WTC11 (cell line): ENCODE results near the gene ASB1. TPM values are rescaled to one million over a fixed set of nuclear protein-coding genes. Genes with fewer than 3 reads are reported as not detected.

Experiments used
- ATAC-seq: fragments of 200-7000 bp; cut with Tn5 transposase; 2 replicates; pipeline ENCODE4 v1.10.0; 2021; ENCODE audit warnings: mild to moderate bottlenecking, moderate library complexity
- CTCF ChIA-PET: fragments of 300-600 bp; sonication (Branson Sonifier 250); formaldehyde crosslinking; loops from one replicate; lab custom pipeline; 2021; ENCODE audit warnings: antibody characterized with exemption; lab: Charles Lee
- POLR2A ChIA-PET: fragments of 350-600 bp; sonication (Branson Sonifier 250); formaldehyde crosslinking; loops from one replicate; lab custom pipeline; 2021; ENCODE audit warnings: antibody characterized with exemption; lab: Charles Lee
- DNase-seq: peaks from one replicate; pipeline ENCODE4 v3.0.0; 2021; ENCODE audit warnings: low spot score
- H3K27ac Mint-ChIP-seq: 2 replicates; pipeline ENCODE4 v1.8.0; 2021; ENCODE audit warnings: mixed read lengths
- H3K27me3 Mint-ChIP-seq: 2 replicates; pipeline ENCODE4 v1.8.0; 2021; ENCODE audit warnings: low read depth, mild to moderate bottlenecking, moderate library complexity, mixed read lengths
- H3K36me3 Mint-ChIP-seq: 2 replicates; pipeline ENCODE4 v1.8.0; 2021; ENCODE audit warnings: mixed read lengths
- H3K4me1 Mint-ChIP-seq: 2 replicates; pipeline ENCODE4 v1.8.0; 2022; ENCODE audit warnings: mixed read lengths
- H3K4me3 Mint-ChIP-seq: 2 replicates; pipeline ENCODE4 v1.8.0; 2021; ENCODE audit warnings: mild to moderate bottlenecking, moderate library complexity, mixed read lengths
- H3K9me3 Mint-ChIP-seq: 2 replicates; pipeline ENCODE4 v1.8.0; 2021; ENCODE audit warnings: mixed read lengths
- AFF4 ChIP-seq: sonication (generic); formaldehyde crosslinking; IDR thresholded peaks from 2 replicates; pipeline ENCODE4 v1.8.1; 2023; ENCODE audit warnings: mild to moderate bottlenecking, missing genetic modification reagents, borderline replicate concordance
- ATF3 ChIP-seq: sonication (generic); formaldehyde crosslinking; conservative IDR thresholded peaks from 2 replicates; pipeline ENCODE4 v1.8.1; 2022; ENCODE audit warnings: mild to moderate bottlenecking, missing genetic modification reagents
- CBFB ChIP-seq: sonication (generic); formaldehyde crosslinking; IDR thresholded peaks from 2 replicates; pipeline ENCODE4 v1.8.1; 2022; ENCODE audit warnings: mild to moderate bottlenecking, low read depth, missing genetic modification reagents
- E2F1 ChIP-seq: sonication (generic); formaldehyde crosslinking; IDR thresholded peaks from 2 replicates; pipeline ENCODE4 v1.8.0; 2022; ENCODE audit warnings: mild to moderate bottlenecking, missing genetic modification reagents
- ETV6 ChIP-seq: sonication (generic); formaldehyde crosslinking; IDR thresholded peaks from 2 replicates; pipeline ENCODE4 v1.8.1; 2022; ENCODE audit warnings: mild to moderate bottlenecking, missing genetic modification reagents
- HMGXB4 ChIP-seq: sonication (generic); formaldehyde crosslinking; IDR thresholded peaks from 2 replicates; pipeline ENCODE4 v1.8.1; 2023; ENCODE audit warnings: mild to moderate bottlenecking, moderate library complexity, missing genetic modification reagents
- JAZF1 ChIP-seq: fragments of 250-450 bp; sonication (Bioruptor Pico); IDR thresholded peaks from 2 replicates; pipeline ENCODE4 v1.9.0; 2021; ENCODE audit warnings: moderate library complexity, mild to moderate bottlenecking, inconsistent platforms
- MLX ChIP-seq: sonication (generic); formaldehyde crosslinking; IDR thresholded peaks from 2 replicates; pipeline ENCODE4 v1.8.1; 2023; ENCODE audit warnings: mild to moderate bottlenecking, missing genetic modification reagents, moderate library complexity
- NR1H2 ChIP-seq: sonication (generic); formaldehyde crosslinking; IDR thresholded peaks from 2 replicates; pipeline ENCODE4 v1.9.0; 2021; ENCODE audit warnings: mild to moderate bottlenecking, moderate library complexity, missing genetic modification reagents
- NR3C1 ChIP-seq: sonication (generic); formaldehyde crosslinking; conservative IDR thresholded peaks from 2 replicates; pipeline ENCODE4 v1.8.1; 2023; ENCODE audit warnings: low read depth, mild to moderate bottlenecking, missing genetic modification reagents
- PRRX2 ChIP-seq: fragments of 250-450 bp; sonication (Bioruptor Pico); IDR thresholded peaks from 2 replicates; pipeline ENCODE4 v1.8.0; 2021; ENCODE audit warnings: mild to moderate bottlenecking
- RORB ChIP-seq: fragments of 250-450 bp; sonication (Bioruptor Pico); IDR thresholded peaks from 2 replicates; pipeline ENCODE4 v1.9.0; 2021; ENCODE audit warnings: mild to moderate bottlenecking
- TEAD1 ChIP-seq: sonication (generic); formaldehyde crosslinking; IDR thresholded peaks from 2 replicates; pipeline ENCODE4 v1.8.0; 2022; ENCODE audit warnings: mild to moderate bottlenecking, missing genetic modification reagents
- TEAD4 ChIP-seq: sonication (generic); formaldehyde crosslinking; IDR thresholded peaks from 2 replicates; pipeline ENCODE4 v1.8.0; 2022; ENCODE audit warnings: mild to moderate bottlenecking, missing genetic modification reagents
- USF1 ChIP-seq: sonication (generic); formaldehyde crosslinking; IDR thresholded peaks from 2 replicates; pipeline ENCODE4 v1.8.0; 2022; ENCODE audit warnings: mild to moderate bottlenecking, missing genetic modification reagents
- ZNF138 ChIP-seq: sonication (generic); formaldehyde crosslinking; conservative IDR thresholded peaks from 2 replicates; pipeline ENCODE4 v1.8.1; 2022; ENCODE audit warnings: mild to moderate bottlenecking, moderate library complexity, missing genetic modification reagents
- ZNF263 ChIP-seq: sonication (generic); formaldehyde crosslinking; IDR thresholded peaks from 2 replicates; pipeline ENCODE4 v1.8.1; 2022; ENCODE audit warnings: low read depth, mild to moderate bottlenecking, moderate library complexity, missing genetic modification reagents
- ZNF425 ChIP-seq: fragments of 250-450 bp; sonication (Bioruptor Pico); conservative IDR thresholded peaks from 2 replicates; pipeline ENCODE4 v1.9.0; 2021; ENCODE audit warnings: mild to moderate bottlenecking
- total RNA-seq: library from RNA; stranded (reverse); gene quantifications from 3 replicates; pipeline ENCODE4 v1.2.3, GENCODE V29; 2021

ASB1 gene
- total RNA-seq, 1 experiment from 2014 or later: 43.9 TPM

- H3K27ac Mint-ChIP-seq: no peak overlapping the region
- TF ChIP-seq E2F1 (CRISPR knock-in tag): no peak
- H3K27me3 Mint-ChIP-seq: no peaks in the 10 kb centered on the region
- no peak for DNase-seq
- POLR2A ChIA-PET: no interaction called here
- H3K4me1 Mint-ChIP-seq: peaks cover under 1% of the 10 kb centered on the region
- CTCF ChIA-PET: no interaction called here
- H3K4me3 Mint-ChIP-seq: no peak overlapping the region
- ATAC-seq: no peak
- peaks cover 23% of the 10 kb centered on the region for H3K9me3 Mint-ChIP-seq
- H3K36me3 Mint-ChIP-seq: peaks cover 14% of the 10 kb centered on the region
Observed at GRCh38 chr2:238483656-238484055, 56.9 kb downstream of the ASB1 start.

- ChIA-PET POLR2A (no interaction called here), CTCF (interaction anchor here (1.0 to 1.2 kb wide), 2 partner anchors 28 to 117 kb away, joined by 3 to 4 read pairs; no protein-coding TSS in a partner anchor)
- Mint-ChIP-seq H3K27me3 (no peaks in the 10 kb centered on the region), H3K9me3 (peaks cover 12% of the 10 kb centered on the region), H3K4me1 (peaks cover 6% of the 10 kb centered on the region), H3K4me3 (no peak overlapping the region), H3K36me3 (peaks cover 11% of the 10 kb centered on the region), H3K27ac (no peak overlapping the region)
- TF ChIP-seq TEAD4 (CRISPR knock-in tag) (no peak), AFF4 (no peak), ZNF425 (CRISPR knock-in tag) (no peak), ZNF138 (CRISPR knock-in tag) (no peak), E2F1 (CRISPR knock-in tag) (no peak), ZNF263 (CRISPR knock-in tag) (no peak), PRRX2 (no peak), NR1H2 (CRISPR knock-in tag) (no peak), NR3C1 (CRISPR knock-in tag) (no peak), HMGXB4 (CRISPR knock-in tag) (no peak), USF1 (CRISPR knock-in tag) (no peak), ETV6 (no peak), JAZF1 (no peak), TEAD1 (CRISPR knock-in tag) (no peak), MLX (CRISPR knock-in tag) (no peak), RORB (CRISPR knock-in tag) (no peak), CBFB (CRISPR knock-in tag) (no peak), ATF3 (no peak)
- ATAC-seq (no peak), DNase-seq (no peak)
Observed at GRCh38 chr2:238484522-238485452, 58.1 kb downstream of the ASB1 start.
